ENCODE measurements around the gene UBR4.
A peak's percentile ranks its signal among the peaks of the same experiment; 100 is the strongest.

Gene UBR4

GRCh38 chr1:19128968-19129514 lies 81.0 kb downstream of the UBR4 start:
- H3K4me3 ChIP-seq (ENCODE audit: low read length) = no peak overlapping the region
- no peak for DNase-seq (ENCODE audit: low read depth)
- TF ChIP-seq CTCF (IDR thresholded peaks at IDR 0.05; ENCODE audit: insufficient read depth, low read depth, low read length, missing control alignments) = no peak

GRCh38 chr1:19124273-19124672 lies 85.8 kb downstream of the UBR4 start:
- no peak for TF ChIP-seq CTCF (IDR thresholded peaks at IDR 0.05; ENCODE audit: insufficient read depth, low read depth, low read length, missing control alignments)
- no peak overlapping the region for H3K4me3 ChIP-seq (ENCODE audit: low read length)
- DNase-seq (ENCODE audit: low read depth) = no peak

GRCh38 chr1:19123837-19124236 lies 86.2 kb downstream of the UBR4 start:
- TF ChIP-seq CTCF (IDR thresholded peaks at IDR 0.05; ENCODE audit: insufficient read depth, low read depth, low read length, missing control alignments) = no peak
- no peak for DNase-seq (ENCODE audit: low read depth)
- no peak overlapping the region for H3K4me3 ChIP-seq (ENCODE audit: low read length)

DNA sequence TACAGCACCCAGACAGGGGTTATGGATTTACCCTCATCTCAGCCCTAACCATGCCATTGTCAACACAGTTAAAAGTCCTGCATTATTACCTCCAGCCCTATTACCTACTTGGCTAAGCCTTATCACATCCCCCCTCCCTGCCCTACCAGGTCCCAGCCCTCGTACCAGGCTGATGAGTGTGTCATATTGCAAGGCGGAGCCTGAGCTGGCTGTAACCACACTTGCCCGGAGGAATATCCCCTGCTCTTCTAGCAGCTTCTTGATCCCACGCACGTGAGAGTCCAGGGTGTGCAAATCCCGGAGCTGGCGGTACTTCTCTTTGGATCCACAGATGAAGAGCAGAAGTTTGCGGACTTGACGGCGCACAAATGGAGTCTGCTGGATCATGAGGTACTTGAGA lies 87.4 kb downstream of the UBR4 start:
- peak; percentile 61 for DNase-seq (ENCODE audit: low read depth)
- no peak overlapping the region for H3K4me3 ChIP-seq (ENCODE audit: low read length)
- no peak for TF ChIP-seq CTCF (IDR thresholded peaks at IDR 0.05; ENCODE audit: insufficient read depth, low read depth, low read length, missing control alignments)

- no peak for TF ChIP-seq CTCF (IDR thresholded peaks at IDR 0.05; ENCODE audit: insufficient read depth, low read depth, low read length, missing control alignments)
- H3K4me3 ChIP-seq (ENCODE audit: low read length) = no peak overlapping the region
- DNase-seq (ENCODE audit: low read depth) = peak; percentile 36
Measured at GRCh38 chr1:19121192-19121591, 88.9 kb downstream of the UBR4 start.

DNA sequence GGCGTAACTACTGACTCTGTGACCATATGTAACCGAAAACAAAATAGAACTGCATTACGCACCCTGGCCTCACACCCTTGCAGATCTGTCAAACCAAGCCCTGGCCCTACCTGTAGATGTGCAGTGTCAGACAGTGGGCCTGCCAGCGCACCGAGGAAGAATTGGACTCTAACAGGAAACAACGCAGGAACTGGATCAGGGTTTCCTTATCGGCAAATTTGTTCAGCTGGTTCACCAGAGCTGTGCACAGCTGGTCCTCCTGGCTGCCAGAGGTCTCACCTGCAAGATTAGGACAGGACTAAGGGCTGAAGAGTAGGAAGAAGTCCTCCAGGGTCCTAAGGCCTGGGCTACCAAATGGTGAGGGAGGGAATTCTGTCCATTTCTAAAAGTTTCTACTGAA lies 90.0 kb downstream of the UBR4 start:
- no peak for TF ChIP-seq CTCF (IDR thresholded peaks at IDR 0.05; ENCODE audit: insufficient read depth, low read depth, low read length, missing control alignments)
- DNase-seq (ENCODE audit: low read depth) = no peak
- H3K4me3 ChIP-seq (ENCODE audit: low read length) = no peak overlapping the region

DNA sequence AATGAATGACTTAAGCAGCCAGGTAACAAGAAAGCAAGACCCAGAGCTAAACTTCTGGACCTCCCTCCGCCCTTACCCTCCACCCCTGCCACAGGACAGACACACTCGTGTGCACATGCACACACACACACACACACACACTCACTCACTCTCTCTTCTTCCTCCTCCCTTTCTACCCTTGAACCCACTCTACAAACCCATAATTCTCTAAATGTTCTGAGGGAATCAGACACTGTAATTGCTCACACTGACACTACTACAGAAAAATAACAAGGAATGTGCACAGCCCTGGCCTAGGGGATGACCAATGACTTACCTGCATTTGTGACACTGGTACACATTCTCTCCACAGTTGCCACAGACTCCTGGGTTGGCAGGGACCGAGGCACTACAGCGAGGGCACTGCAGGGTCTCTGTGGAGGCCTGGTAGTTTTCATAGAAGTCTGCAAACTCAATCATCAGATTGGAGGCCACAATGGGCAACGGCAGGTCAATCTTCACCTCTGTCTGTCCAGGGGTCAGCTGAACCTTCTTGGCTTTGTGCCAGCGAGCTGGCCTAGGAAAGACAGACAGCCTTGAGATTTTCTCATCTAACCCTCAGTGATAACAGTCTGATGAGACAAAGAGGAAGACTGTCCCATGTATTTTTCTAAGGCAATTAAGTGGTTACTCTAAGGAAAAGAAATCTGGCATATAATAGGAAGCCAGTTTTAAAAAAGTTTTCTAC lies 94.8 kb downstream of the UBR4 start:
- TF ChIP-seq CTCF (IDR thresholded peaks at IDR 0.05; ENCODE audit: insufficient read depth, low read depth, low read length, missing control alignments) = no peak
- no peak overlapping the region for H3K4me3 ChIP-seq (ENCODE audit: low read length)
- DNase-seq (ENCODE audit: low read depth) = no peak
